Measurements from ENCODE around the gene VIT. TPM values are rescaled to one million over a fixed set of nuclear protein-coding genes. Genes with fewer than 3 reads are reported as not detected.

VIT gene
- total RNA-seq, 4 donors from 2014 or later = 1.4 to 3.6 (median 2.5) TPM; not detected in 1

- WGBS, 2 donors (ENCODE audit: low coverage in 1 of 2) = 86 to 90% methylated on average over 5 to 7 of the region's 7 CpGs
- Histone ChIP-seq H3K4me1 (no peaks in the 10 kb centered on the region), H3K27me3 (no peaks in the 10 kb centered on the region), H3K27ac (no peak overlapping the region), H3K9me3 (no peaks in the 10 kb centered on the region), H3K36me3 (no peaks in the 10 kb centered on the region), H3K4me3 (no peak overlapping the region)
- in situ Hi-C loops (cut with MboI; ENCODE audit: low pct_ligation_motif_present in 1 of 4, low pct_unique_long_range_greater_than_20kb in 1 of 4, low sequenced_read_pairs in 3 of 4) = no loop called here
- DNase-seq = no peak
- TF ChIP-seq POLR2AphosphoS5 (IDR thresholded peaks at IDR 0.05) = no peak
- TF ChIP-seq POLR2A (IDR thresholded peaks at IDR 0.05) = no peak
- no peak for TF ChIP-seq CTCF (IDR thresholded peaks at IDR 0.05)
- TF ChIP-seq EP300 (IDR thresholded peaks at IDR 0.05; ENCODE audit: low read depth) = no peak
- intact Hi-C loops (cut with DNase I; ENCODE audit: low total_unique reads) = no loop called here
Measured at GRCh38 chr2:36773947-36774346, 77.4 kb downstream of the VIT start.

- peaks cover 0 to 4% (median 0%) of the 10 kb centered on the region in 4 donors for H3K4me1 ChIP-seq
- no peaks in the 10 kb centered on the region for H3K27me3 ChIP-seq
- no peaks in the 10 kb centered on the region for H3K9me3 ChIP-seq
- no peak for DNase-seq
- H3K36me3 ChIP-seq = no peaks in the 10 kb centered on the region
- WGBS, 2 donors (ENCODE audit: low coverage in 1 of 2) = 75 to 85% methylated on average over 1 to 3 of the region's 3 CpGs
- intact Hi-C loops (cut with DNase I; ENCODE audit: low total_unique reads) = no loop called here
- no peak overlapping the region for H3K4me3 ChIP-seq
- H3K27ac ChIP-seq = no peak overlapping the region
- TF ChIP-seq EP300 (IDR thresholded peaks at IDR 0.05; ENCODE audit: low read depth) (no peak), CTCF (IDR thresholded peaks at IDR 0.05) (no peak), POLR2AphosphoS5 (IDR thresholded peaks at IDR 0.05) (no peak), POLR2A (IDR thresholded peaks at IDR 0.05) (no peak)
- in situ Hi-C loops (cut with MboI; ENCODE audit: low pct_ligation_motif_present in 1 of 4, low pct_unique_long_range_greater_than_20kb in 1 of 4, low sequenced_read_pairs in 3 of 4) = loop anchor here in 2 of 4 donors (25.0 kb wide), 1 partner anchor 237 kb away; no protein-coding TSS in a partner anchor
Measured at GRCh38 chr2:36775261-36775660, 78.8 kb downstream of the VIT start.

GRCh38 chr2:36775806-36776205 is 79.3 kb downstream of the VIT start:
- DNase-seq = no peak
- H3K27ac ChIP-seq = no peak overlapping the region
- no peaks in the 10 kb centered on the region for H3K27me3 ChIP-seq
- no peaks in the 10 kb centered on the region for H3K9me3 ChIP-seq
- no peaks in the 10 kb centered on the region for H3K36me3 ChIP-seq
- WGBS, 2 donors (ENCODE audit: low coverage in 1 of 2) = 62 to 88% methylated on average over 1 to 4 of the region's 4 CpGs
- no peak for TF ChIP-seq EP300 (IDR thresholded peaks at IDR 0.05; ENCODE audit: low read depth)
- TF ChIP-seq CTCF (IDR thresholded peaks at IDR 0.05) = no peak
- TF ChIP-seq POLR2AphosphoS5 (IDR thresholded peaks at IDR 0.05) = no peak
- TF ChIP-seq POLR2A (IDR thresholded peaks at IDR 0.05) = no peak
- in situ Hi-C loops (cut with MboI; ENCODE audit: low pct_ligation_motif_present in 1 of 4, low pct_unique_long_range_greater_than_20kb in 1 of 4, low sequenced_read_pairs in 3 of 4) = loop anchor here in 2 of 4 donors (25.0 kb wide), 1 partner anchor 236 kb away; no protein-coding TSS in a partner anchor
- intact Hi-C loops (cut with DNase I; ENCODE audit: low total_unique reads) = no loop called here
- no peak overlapping the region for H3K4me3 ChIP-seq
- peaks cover 0 to 5% (median 0%) of the 10 kb centered on the region in 4 donors for H3K4me1 ChIP-seq

- H3K27ac ChIP-seq = no peak overlapping the region
- H3K4me1 ChIP-seq = peaks cover 0 to 8% (median 0%) of the 10 kb centered on the region in 4 donors
- in situ Hi-C loops (cut with MboI; ENCODE audit: low pct_ligation_motif_present in 1 of 4, low pct_unique_long_range_greater_than_20kb in 1 of 4, low sequenced_read_pairs in 3 of 4) = loop anchor here in 2 of 4 donors (25.0 kb wide), 1 partner anchor 235 kb away; no protein-coding TSS in a partner anchor
- no peaks in the 10 kb centered on the region for H3K9me3 ChIP-seq
- DNase-seq = no peak
- TF ChIP-seq POLR2AphosphoS5 (IDR thresholded peaks at IDR 0.05) (no peak), EP300 (IDR thresholded peaks at IDR 0.05; ENCODE audit: low read depth) (no peak), POLR2A (IDR thresholded peaks at IDR 0.05) (no peak), CTCF (IDR thresholded peaks at IDR 0.05) (no peak)
- H3K27me3 ChIP-seq = no peaks in the 10 kb centered on the region
- no peak overlapping the region for H3K4me3 ChIP-seq
- 71 to 75% methylated on average over 1 to 2 of the region's 2 CpGs for WGBS, 2 donors (ENCODE audit: low coverage in 1 of 2)
- H3K36me3 ChIP-seq = no peaks in the 10 kb centered on the region
- intact Hi-C loops (cut with DNase I; ENCODE audit: low total_unique reads) = no loop called here
Measured at GRCh38 chr2:36777272-36777671, 80.8 kb downstream of the VIT start.
